Naive thymus-derived CD4-positive, alpha-beta T cell (primary cell): ENCODE results near the gene INPP5E. TPM values are rescaled to one million over a fixed set of nuclear protein-coding genes. Genes with fewer than 3 reads are reported as not detected.

Source experiments
- ATAC-seq: fragments of 150-1000 bp; cut with Tn5 transposase; 2 replicates; pipeline ENCODE4 v1.10.0; 2021; ENCODE audit warnings: mild to moderate bottlenecking, moderate library complexity
- CTCF ChIA-PET: fragments of 350-600 bp; sonication (Branson Sonifier 250); formaldehyde crosslinking; loops from one replicate; lab custom pipeline; 2021; ENCODE audit warnings: antibody characterized with exemption; lab: Charles Lee
- POLR2A ChIA-PET: fragments of 350-600 bp; sonication (Branson Sonifier 250); formaldehyde crosslinking; loops from one replicate; lab custom pipeline; 2021; ENCODE audit warnings: antibody characterized with exemption, inconsistent platforms; lab: Charles Lee
- DNase-seq, 9 donors: peaks; one replicate each; pipeline versions ENCODE4 v3.0.0 to v3.0.0-alpha.2; 2020 to 2022; ENCODE audit warnings: mixed read lengths in 1 of 9
- H3K27ac ChIP-seq: one replicate; pipeline ENCODE4 v1.7.0; 2013; ENCODE audit warnings: mild to moderate bottlenecking, low read depth, low read length, moderate library complexity
- H3K27me3 ChIP-seq, 2 donors: one replicate each; pipeline ENCODE4 v1.7.0; 2013; ENCODE audit warnings: low read length in 2 of 2, mild to moderate bottlenecking in 2 of 2, moderate library complexity in 2 of 2; ENCODE audit not compliant: control insufficient read depth in 2 of 2, insufficient read depth in 2 of 2
- H3K36me3 ChIP-seq, 3 experiments: 1 replicate in 2 of 3; 2 replicates in 1 of 3; pipeline ENCODE4 v1.7.0; 2013; ENCODE audit warnings: low read length in 3 of 3, mild to moderate bottlenecking in 3 of 3, moderate library complexity in 1 of 3; ENCODE audit not compliant: insufficient read depth in 3 of 3, control insufficient read depth in 2 of 3
- H3K4me1 ChIP-seq, 2 donors: one replicate each; pipeline ENCODE4 v1.7.0; 2013; ENCODE audit warnings: low read length in 2 of 2, mild to moderate bottlenecking in 2 of 2, moderate library complexity in 1 of 2; ENCODE audit not compliant: control insufficient read depth in 2 of 2, insufficient read depth in 2 of 2
- H3K4me3 ChIP-seq: 2 replicates; pipeline ENCODE4 v1.7.0; 2013; ENCODE audit warnings: mild to moderate bottlenecking, low read length
- H3K9me3 ChIP-seq, 3 experiments: 1 replicate in 2 of 3; 2 replicates in 1 of 3; pipeline ENCODE4 v1.7.0; 2013; ENCODE audit warnings: low read length in 3 of 3; ENCODE audit not compliant: control insufficient read depth in 2 of 3
- H3K27ac Mint-ChIP-seq, 9 donors: one replicate each; pipeline ENCODE4 v1.8.0; 2020 to 2022; ENCODE audit warnings: mixed read lengths in 9 of 9, mild to moderate bottlenecking in 8 of 9, moderate library complexity in 5 of 9, inconsistent platforms in 2 of 9
- H3K27me3 Mint-ChIP-seq, 5 donors: one replicate each; pipeline ENCODE4 v1.8.0; 2021 to 2022; ENCODE audit warnings: mixed read lengths in 5 of 5, mild to moderate bottlenecking in 1 of 5
- H3K36me3 Mint-ChIP-seq, 5 donors: one replicate each; pipeline ENCODE4 v1.8.0; 2020 to 2022; ENCODE audit warnings: mixed read lengths in 5 of 5, mild to moderate bottlenecking in 3 of 5, inconsistent platforms in 1 of 5
- H3K4me1 Mint-ChIP-seq, 7 donors: one replicate each; pipeline ENCODE4 v1.8.0; 2020 to 2022; ENCODE audit warnings: mixed read lengths in 7 of 7, mild to moderate bottlenecking in 3 of 7, inconsistent platforms in 1 of 7
- H3K4me3 Mint-ChIP-seq, 10 donors: one replicate each; pipeline ENCODE4 v1.8.0; 2020 to 2022; ENCODE audit warnings: mild to moderate bottlenecking in 10 of 10, mixed read lengths in 10 of 10, moderate library complexity in 6 of 10, inconsistent platforms in 2 of 10
- H3K9me3 Mint-ChIP-seq, 11 donors: one replicate each; pipeline ENCODE4 v1.8.0; 2020 to 2022; ENCODE audit warnings: mixed read lengths in 11 of 11, mild to moderate bottlenecking in 4 of 11, inconsistent platforms in 1 of 11, moderate library complexity in 1 of 11
- intact Hi-C, 2 donors: fragments of 100-400 bp; cut with micrococcal nuclease; formaldehyde crosslinking; loops; one replicate each; pipeline ENCODE4 v1.15.1; 2023
- polyA plus RNA-seq, 2 donors: library from polyadenylated mRNA; unstranded; fragments of 300-500 nt; fragmentation: Illumina TruSeq; gene quantifications; one replicate each; pipeline ENCODE4 v1.2.3, GENCODE V29; 2021
- total RNA-seq, 6 experiments: library from RNA in 5 of 6; stranded (reverse) in 5 of 6; gene quantifications; 1 replicate in 5 of 6; 2 replicates in 1 of 6; pipeline ENCODE4 v1.2.3 and lab custom pipeline; 2021 to 2026

Gene INPP5E
- total and polyA plus RNA-seq, 7 experiments from 2014 or later = 2.3 to 23.8 (median 17.9) TPM

DNA sequence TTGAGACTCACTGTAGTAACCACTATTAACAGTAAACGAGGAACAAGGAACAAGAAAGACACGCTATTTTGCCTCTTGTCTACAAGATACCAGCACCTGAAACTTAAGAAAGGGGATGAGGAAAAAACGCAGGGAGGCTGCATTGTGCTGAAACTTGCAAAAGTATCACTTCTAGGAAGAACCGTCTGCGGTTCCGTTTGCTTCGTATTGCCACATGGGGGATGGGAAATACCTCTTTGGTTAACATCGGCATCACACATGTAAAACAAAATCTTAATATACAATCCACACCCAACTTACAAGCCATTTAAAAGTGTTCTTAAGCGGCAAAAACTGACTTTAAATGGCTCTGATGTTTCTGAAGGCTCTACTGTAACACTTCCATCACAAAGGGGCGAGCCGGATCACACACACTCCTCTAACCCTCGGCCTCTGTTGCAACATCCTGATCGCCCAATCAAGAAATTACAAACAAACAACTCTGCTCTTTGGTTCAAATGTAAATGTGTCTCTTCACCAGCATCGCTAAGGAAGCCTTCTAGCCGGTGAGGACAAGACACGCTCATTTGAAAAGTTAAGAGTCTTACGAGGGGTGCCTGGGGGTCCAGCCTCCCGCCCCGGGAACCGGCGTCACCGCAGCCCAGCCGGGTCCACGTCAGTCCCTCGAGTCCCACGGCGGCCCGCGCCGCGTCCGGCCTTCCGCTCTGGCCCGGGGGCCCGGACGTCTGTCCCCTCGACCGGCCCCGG lies 42.6 kb upstream of the INPP5E start:
- CTCF ChIA-PET = no interaction called here
- intact Hi-C loops = loop anchor here (1.0 to 5.0 kb wide), 12 partner anchors 43 to 1070 kb away; partner anchors contain the start of genes MRPL41 (in 2 of the 2), PNPLA7 (in 2 of the 2), CAMSAP1 (in 1 of the 2) and ENTR1 (in 1 of the 2)
- H3K27ac ChIP-seq = peak overlapping the region; percentile 97
- H3K4me1 Mint-ChIP-seq = peaks cover 20 to 54% (median 47%) of the 10 kb centered on the region in 7 donors
- H3K4me3 Mint-ChIP-seq = peak overlapping the region; percentile 83 to 99 (median 96)
- no peaks in the 10 kb centered on the region for H3K9me3 Mint-ChIP-seq
- peaks cover 17 to 30% of the 10 kb centered on the region in 2 donors for H3K4me1 ChIP-seq
- H3K27me3 Mint-ChIP-seq = no peaks in the 10 kb centered on the region
- H3K4me3 ChIP-seq = peak overlapping the region; percentile 78
- no peaks in the 10 kb centered on the region for H3K9me3 ChIP-seq
- no peaks in the 10 kb centered on the region for H3K27me3 ChIP-seq
- H3K36me3 Mint-ChIP-seq = peaks cover 0 to 11% (median 3%) of the 10 kb centered on the region in 5 donors
- DNase-seq (peak in 6 of 9 donors; percentile 29 to 44 (median 43)), ATAC-seq (no peak)
- H3K27ac Mint-ChIP-seq = peak overlapping the region; percentile 86 to 98 (median 92)
- POLR2A ChIA-PET = no interaction called here
- H3K36me3 ChIP-seq = peaks cover 0 to 10% (median under 1%) of the 10 kb centered on the region in 3 experiments

DNA sequence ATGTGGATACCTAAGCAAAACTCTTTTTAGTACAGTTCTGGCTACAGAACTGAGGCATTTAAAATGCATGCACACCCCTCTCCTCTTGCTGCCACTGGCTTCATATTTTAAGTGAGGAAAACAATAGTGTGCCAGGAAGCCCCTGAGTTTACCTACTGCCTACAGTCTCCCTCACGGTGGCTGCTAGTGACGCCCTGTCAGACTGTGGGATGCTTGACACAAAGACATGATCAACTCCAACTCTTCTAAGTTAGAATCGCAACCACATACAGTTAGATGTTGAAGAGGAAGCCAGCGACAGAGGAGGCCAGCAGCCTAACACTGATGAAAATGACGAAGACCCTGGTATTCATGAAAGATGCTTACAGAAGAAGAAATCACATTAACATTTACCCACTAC lies 41.9 kb upstream of the INPP5E start:
- H3K9me3 ChIP-seq = no peaks in the 10 kb centered on the region
- no peaks in the 10 kb centered on the region for H3K27me3 Mint-ChIP-seq
- peaks cover 0 to 11% (median 3%) of the 10 kb centered on the region in 5 donors for H3K36me3 Mint-ChIP-seq
- DNase-seq (peak in 1 of 9 donors; percentile 20), ATAC-seq (no peak)
- H3K27ac Mint-ChIP-seq = peak overlapping the region; percentile 86 to 98 (median 92)
- ChIA-PET CTCF (no interaction called here), POLR2A (no interaction called here)
- H3K27ac ChIP-seq = peak overlapping the region; percentile 97
- H3K27me3 ChIP-seq = no peaks in the 10 kb centered on the region
- H3K4me3 ChIP-seq = peak overlapping the region; percentile 78
- H3K4me1 Mint-ChIP-seq = peaks cover 20 to 54% (median 47%) of the 10 kb centered on the region in 7 donors
- no peaks in the 10 kb centered on the region for H3K9me3 Mint-ChIP-seq
- peak overlapping the region; percentile 83 to 99 (median 95) for H3K4me3 Mint-ChIP-seq
- intact Hi-C loops = loop anchor here (5.0 kb wide), 5 partner anchors 214 to 1071 kb away; partner anchors contain the start of genes MAN1B1 (in 1 of the 2), MRPL41 (in 1 of the 2), PNPLA7 (in 1 of the 2) and UBAC1 (in 1 of the 2)
- H3K36me3 ChIP-seq = peaks cover 0 to 17% (median 3%) of the 10 kb centered on the region in 3 experiments
- peaks cover 17 to 30% of the 10 kb centered on the region in 2 donors for H3K4me1 ChIP-seq

DNA sequence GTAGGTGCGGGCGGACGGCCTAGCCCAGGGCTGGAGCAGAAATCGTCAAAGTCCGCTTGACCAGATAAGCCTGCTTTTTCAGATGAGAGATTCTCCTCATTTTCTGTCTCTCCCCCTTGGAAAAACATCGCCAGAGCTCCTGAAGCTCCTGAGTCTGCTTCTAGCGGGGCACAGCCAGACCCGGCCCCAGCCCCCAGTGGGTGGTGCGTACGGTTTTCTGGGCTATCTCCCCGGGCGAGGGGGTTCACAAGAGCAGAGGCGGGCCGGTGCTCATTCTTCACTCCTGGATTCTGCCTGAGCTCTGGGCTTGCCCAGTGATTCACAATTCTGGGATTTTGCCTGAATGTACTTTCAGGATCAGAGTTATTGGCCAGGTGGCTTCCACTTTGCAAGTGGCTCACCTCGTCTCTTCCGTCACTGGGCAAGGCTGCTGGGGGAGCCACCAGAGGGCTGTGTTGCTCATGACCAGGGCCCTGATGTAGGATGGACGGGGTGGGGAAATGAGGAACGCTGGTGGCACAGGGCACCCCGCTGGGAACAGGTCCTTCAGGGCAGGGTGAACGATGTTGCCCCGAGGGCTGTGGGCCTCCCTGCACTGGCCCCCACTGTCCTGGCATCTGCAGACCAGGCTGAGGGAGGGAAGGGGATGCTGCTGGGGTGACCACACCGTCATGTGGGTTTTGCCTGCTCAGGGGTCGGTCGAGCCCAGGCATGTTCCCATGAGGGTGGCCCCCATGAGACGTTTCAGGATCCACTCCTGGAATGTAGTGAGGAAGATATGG lies 36.9 kb upstream of the INPP5E start:
- H3K36me3 Mint-ChIP-seq = peaks cover 0 to 21% (median 4%) of the 10 kb centered on the region in 5 donors
- no peak for DNase-seq
- ChIA-PET POLR2A (no interaction called here), CTCF (no interaction called here)
- H3K4me1 Mint-ChIP-seq = peaks cover 12 to 40% (median 30%) of the 10 kb centered on the region in 7 donors
- H3K9me3 Mint-ChIP-seq = no peaks in the 10 kb centered on the region
- H3K27me3 Mint-ChIP-seq = no peaks in the 10 kb centered on the region
- no peak overlapping the region for H3K4me3 Mint-ChIP-seq
- ATAC-seq = no peak
- no peaks in the 10 kb centered on the region for H3K9me3 ChIP-seq
- intact Hi-C loops = no loop called here
- peak overlapping the region in 1 of 9 donors; percentile 25 for H3K27ac Mint-ChIP-seq
- H3K27ac ChIP-seq = no peak overlapping the region
- H3K36me3 ChIP-seq = peaks cover 3 to 67% (median 16%) of the 10 kb centered on the region in 3 experiments
- H3K4me1 ChIP-seq = peaks cover 11 to 12% of the 10 kb centered on the region in 2 donors
- H3K27me3 ChIP-seq = no peaks in the 10 kb centered on the region
- no peak overlapping the region for H3K4me3 ChIP-seq

DNA sequence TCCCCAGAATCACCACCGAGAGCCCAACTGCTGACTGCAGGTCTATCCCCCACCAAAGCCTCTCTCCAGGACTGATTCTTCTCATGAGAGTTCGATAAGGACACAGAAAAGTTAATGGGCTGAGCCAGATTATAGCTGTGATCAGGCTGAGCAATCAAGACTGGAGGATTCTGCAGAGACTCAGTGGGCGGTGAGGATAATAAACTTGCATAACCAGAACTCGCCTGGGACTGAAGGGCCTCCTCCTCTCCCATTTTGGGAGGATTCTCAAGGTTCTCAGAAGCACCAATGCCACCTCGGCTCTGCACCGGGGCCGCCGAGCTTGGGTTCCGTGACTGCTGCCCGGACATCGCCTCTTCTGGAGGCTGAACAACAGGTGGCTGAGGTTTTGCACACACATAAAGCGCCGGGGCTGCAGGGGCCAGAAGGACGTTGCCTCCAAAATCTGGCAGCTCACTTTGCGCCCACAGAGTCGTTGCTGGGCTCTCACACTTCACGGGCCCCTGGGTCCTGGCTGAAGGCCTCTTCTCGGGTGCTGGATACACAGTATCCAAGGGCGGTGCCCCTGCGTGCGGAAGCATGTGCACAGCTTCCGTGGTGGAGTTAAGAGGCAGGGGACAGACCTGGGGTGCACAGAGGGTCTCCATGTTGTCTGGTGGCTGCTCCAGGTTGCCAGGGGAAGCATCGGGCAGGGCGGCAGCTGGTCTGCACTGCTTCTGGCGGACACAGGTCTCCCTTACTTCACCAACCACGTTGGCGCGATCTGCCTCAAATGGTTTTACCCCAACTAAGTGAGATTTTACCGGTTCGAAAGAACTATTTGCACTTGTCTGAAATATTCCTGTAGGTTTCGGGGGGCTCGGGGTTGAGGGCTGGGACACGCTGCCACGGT lies 35.6 kb upstream of the INPP5E start:
- Histone ChIP-seq H3K4me3 (no peak overlapping the region), H3K4me1 (peaks cover 2 to 6% of the 10 kb centered on the region in 2 donors), H3K27me3 (no peaks in the 10 kb centered on the region), H3K36me3 (peaks cover 13 to 80% (median 24%) of the 10 kb centered on the region in 3 experiments), H3K27ac (no peak overlapping the region), H3K9me3 (no peaks in the 10 kb centered on the region)
- H3K4me1 Mint-ChIP-seq = peaks cover 9 to 28% (median 22%) of the 10 kb centered on the region in 7 donors
- ChIA-PET CTCF (interaction anchor here (0.9 kb wide), 1 partner anchor 14 kb away, joined by 7 read pairs; no protein-coding TSS in a partner anchor), POLR2A (interaction anchor here (0.9 kb wide), 1 partner anchor 10 kb away, joined by 3 read pairs; no protein-coding TSS in a partner anchor)
- H3K27me3 Mint-ChIP-seq = no peaks in the 10 kb centered on the region
- ATAC-seq (no peak), DNase-seq (no peak)
- no peak overlapping the region for H3K27ac Mint-ChIP-seq
- intact Hi-C loops = no loop called here
- H3K9me3 Mint-ChIP-seq = no peaks in the 10 kb centered on the region
- no peak overlapping the region for H3K4me3 Mint-ChIP-seq
- H3K36me3 Mint-ChIP-seq = peaks cover 0 to 21% (median 4%) of the 10 kb centered on the region in 5 donors

DNA sequence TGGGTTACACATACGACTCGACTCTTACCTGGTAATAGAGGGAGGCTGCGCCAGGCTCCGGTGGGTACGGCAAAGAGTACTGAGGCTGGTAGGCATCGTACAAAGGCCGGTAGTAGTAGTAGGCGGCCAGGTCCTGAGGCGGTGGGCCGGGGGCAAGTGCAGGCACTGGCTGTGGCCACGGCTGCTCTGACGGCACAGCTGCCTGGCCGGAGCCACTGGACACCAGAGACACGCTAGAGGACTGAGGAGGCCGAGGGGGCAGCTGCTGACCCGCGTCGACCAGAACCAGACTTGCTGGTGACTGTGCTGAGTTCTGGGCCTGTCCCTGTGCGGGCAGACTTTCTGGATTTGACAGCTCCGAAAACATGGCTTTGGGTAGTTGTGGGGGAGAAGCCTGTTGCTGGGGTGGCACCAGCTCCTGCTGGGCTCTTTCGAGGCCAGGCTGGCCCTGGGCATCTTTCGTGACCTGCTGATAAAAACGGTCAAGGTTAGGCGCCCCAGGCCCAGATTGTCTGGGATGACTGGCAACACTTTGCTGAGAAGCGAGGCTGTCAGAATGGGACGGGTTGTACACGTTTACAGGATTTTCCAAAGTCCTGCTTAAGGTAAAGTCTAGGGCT lies 34.5 kb upstream of the INPP5E start:
- ChIA-PET CTCF (no interaction called here), POLR2A (no interaction called here)
- Mint-ChIP-seq H3K36me3 (peaks cover 0 to 26% (median 4%) of the 10 kb centered on the region in 5 donors), H3K4me3 (no peak overlapping the region), H3K9me3 (no peaks in the 10 kb centered on the region), H3K4me1 (peaks cover 5 to 17% (median 15%) of the 10 kb centered on the region in 7 donors), H3K27me3 (no peaks in the 10 kb centered on the region), H3K27ac (no peak overlapping the region)
- DNase-seq (no peak), ATAC-seq (no peak)
- H3K27me3 ChIP-seq = no peaks in the 10 kb centered on the region
- H3K9me3 ChIP-seq = no peaks in the 10 kb centered on the region
- H3K36me3 ChIP-seq = peaks cover 18 to 91% (median 29%) of the 10 kb centered on the region in 3 experiments
- H3K4me3 ChIP-seq = no peak overlapping the region
- no peak overlapping the region for H3K27ac ChIP-seq
- intact Hi-C loops = no loop called here
- H3K4me1 ChIP-seq = no peaks in the 10 kb centered on the region
